GM19455 (cell line): ENCODE measurements around the gene FBXO17.
"Not testable (repeated sequence)": the region's sequence is repeated elsewhere in the genome, so short reads cannot be mapped to it uniquely, and the experiment has no call there.

Source experiments
- ATAC-seq: cut with Tn5 transposase; IDR thresholded peaks from one replicate; pipeline ENCODE4 v1.9.1; 2021; ENCODE audit not compliant: unreplicated experiment

FBXO17 gene

DNA sequence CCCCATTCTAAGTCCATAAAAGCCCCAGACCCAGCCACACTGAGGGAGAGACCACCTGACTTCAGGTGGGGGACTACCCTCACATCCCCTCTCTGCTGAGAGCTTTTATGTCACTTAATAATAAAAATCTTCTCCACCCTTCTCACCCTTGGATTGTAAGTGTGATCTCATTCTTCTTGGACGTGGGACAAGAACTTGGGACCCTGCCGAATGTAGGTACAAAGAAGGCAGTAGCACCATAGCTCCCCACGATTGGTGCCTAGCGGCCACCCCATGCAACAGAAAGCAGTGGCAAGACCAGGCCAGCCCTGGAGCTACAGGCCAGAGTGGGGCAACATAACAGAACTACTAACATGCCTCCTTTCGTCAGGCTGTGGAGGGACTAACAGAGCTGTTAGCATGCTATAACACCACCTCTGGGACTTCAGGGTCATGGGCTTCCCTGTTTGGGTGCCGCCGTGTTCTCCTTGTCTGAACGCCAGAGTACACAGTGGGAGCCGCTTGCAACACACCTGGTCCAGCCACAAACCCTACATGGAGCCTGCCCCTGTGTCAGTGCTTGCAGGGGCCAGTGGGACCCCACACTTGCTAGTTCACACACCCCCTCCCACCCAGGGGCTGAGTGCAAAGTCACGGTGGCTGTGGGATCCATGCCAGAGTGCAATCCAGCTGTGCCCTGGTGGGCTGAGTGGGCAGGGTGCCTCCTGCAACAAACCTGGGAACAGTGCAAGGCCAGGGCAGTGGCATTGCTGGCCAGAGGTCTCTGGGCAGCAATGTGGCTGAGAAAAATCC, 5.2 kb upstream of the FBXO17 start:
- ATAC-seq, result no peak

DNA sequence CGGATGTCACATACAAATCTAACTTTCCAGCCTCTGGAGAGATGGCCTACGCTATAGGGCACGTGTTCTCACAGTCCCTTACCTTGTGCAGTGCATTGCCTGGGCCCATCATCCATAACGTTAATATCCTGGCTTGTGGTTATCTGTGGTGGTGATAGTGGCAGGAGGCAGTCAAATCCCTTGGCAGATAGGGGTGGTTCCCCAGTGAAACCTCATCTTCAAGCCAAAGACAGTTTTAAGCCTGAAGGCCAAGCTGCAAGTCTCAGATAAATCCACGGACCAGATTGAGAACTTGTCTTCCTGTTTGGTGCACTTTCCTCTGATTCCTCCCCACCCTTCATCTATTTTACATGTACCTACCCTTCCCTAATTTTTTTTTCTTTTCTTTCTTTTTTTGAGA, 4.3 kb upstream of the FBXO17 start:
- ATAC-seq, result no peak

DNA sequence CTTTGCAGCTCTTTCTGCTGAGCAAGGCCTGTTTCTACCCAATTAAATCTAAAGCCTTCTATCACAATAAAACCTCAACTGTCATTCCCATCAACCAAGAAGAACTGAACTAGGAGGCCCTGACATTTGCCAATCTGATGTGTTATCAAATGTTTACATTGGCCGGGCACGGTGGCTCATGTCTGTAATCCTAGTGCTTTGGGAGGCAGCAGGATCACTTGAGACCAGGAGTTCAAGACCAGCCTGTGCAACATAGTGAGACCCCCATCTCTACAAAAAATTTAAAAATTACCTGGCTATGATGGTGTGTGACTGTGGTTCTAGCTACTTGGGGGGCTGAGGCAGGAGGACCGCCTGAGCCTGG, 2.8 kb upstream of the FBXO17 start:
- ATAC-seq, result no peak

DNA sequence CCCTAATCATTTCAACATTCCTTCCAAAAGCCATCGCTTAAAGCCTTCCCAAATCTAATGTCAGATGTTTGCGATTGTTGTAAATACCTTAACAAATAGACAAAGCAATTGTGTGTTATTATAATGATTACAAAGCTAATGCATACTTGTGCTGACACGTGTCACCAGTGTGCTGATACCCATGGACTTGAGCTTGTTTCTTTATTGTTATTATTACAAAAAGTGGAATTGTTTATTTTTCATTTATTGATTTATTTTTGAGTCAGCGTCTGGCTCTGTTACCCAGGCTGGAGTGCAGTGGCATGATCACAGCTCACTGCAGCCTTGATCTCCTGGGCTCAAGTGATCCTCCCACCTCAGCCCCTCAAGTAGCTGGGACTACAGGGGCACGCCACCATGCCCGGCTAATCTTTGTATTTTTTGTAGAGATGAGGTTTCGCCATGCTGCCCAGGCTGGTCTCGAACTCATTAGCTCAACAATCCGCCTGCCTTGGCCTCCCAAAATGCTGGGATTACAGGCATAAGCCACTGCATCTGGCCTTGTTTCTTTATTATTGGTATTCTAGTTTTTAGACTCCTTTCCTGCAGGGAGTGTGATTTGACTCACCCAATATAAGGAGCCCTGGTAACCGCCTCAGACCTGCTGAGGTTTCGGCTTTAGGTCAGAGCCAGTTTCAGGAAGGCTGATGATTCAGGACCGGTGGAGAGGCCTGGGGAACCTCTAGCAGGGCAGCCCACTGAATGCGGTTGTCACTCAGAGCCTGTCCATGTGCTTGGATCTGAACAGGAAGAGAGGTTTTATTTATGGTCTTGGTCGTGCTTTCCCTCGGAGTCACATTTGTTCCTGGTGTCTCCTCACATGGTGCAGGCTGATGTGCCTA, 2.1 kb upstream of the FBXO17 start:
- ATAC-seq, result no peak

DNA sequence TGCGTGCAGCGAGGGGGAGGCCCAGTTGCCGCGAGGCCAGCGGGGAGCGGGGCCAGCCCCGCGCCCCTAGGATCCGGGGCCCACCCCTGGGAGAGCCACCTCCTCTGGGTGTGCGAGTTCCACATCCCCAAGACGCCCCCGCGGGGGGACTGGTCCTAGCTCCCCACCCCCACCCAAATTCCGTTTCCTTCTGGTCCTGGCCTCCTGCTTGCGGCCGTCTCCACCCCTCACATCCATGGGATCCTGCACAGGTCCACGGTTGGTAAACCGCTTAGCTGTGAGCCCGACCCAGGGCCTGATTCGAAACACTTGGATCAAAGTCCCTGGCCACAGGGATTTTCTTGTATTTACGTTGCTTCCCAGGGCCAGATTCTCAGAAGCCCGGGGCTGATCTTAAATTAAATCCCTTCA, 324 bp upstream of the FBXO17 start:
- no peak for ATAC-seq

DNA sequence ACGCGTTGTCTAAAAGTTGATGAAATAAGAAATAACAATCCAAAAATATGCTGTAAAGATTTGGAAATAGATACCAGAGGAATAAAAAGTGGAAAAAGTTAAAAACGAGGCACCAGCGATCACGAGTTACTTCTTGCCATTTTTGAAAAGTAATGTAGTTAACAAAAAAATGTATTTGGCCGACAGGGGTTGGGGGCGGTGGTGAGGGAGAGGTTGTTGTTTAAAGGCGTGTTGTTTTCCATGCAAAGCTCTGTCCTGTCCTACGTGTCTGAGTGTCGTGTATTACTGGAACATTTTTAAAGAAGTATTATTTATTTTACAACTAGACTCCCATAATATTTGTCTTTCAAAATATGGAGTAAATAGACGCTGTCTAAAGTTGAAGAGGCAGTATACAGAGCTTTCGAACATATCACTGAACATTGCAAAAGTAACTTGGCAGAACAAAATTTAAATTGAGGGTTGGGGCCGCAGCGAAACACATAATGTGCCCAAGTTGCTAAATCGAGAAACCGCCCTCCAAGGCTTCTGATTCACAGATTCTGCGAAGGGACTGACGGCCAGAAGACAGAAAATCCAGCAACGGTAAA, 823 bp downstream of the FBXO17 start:
- ATAC-seq, result no peak

DNA sequence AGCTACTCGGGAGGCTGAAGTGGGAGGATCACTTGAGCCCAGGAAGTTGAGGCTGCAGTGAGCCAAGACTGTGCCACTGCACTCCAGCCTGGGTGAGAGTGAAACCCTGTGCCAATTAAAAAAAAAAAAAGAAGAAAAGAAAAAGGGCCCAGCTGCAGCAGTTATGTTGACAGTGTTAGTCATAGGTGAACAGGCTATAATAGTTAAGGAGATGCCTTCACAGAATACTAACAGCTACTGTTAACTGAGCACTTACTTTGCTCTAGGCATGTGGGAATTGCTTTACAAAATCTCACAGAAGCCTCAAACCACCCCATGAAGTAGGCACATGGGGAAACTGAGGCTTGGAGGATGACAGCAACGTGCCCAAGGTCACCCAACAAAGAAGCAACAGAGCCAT, 3.9 kb downstream of the FBXO17 start:
- no peak for ATAC-seq

DNA sequence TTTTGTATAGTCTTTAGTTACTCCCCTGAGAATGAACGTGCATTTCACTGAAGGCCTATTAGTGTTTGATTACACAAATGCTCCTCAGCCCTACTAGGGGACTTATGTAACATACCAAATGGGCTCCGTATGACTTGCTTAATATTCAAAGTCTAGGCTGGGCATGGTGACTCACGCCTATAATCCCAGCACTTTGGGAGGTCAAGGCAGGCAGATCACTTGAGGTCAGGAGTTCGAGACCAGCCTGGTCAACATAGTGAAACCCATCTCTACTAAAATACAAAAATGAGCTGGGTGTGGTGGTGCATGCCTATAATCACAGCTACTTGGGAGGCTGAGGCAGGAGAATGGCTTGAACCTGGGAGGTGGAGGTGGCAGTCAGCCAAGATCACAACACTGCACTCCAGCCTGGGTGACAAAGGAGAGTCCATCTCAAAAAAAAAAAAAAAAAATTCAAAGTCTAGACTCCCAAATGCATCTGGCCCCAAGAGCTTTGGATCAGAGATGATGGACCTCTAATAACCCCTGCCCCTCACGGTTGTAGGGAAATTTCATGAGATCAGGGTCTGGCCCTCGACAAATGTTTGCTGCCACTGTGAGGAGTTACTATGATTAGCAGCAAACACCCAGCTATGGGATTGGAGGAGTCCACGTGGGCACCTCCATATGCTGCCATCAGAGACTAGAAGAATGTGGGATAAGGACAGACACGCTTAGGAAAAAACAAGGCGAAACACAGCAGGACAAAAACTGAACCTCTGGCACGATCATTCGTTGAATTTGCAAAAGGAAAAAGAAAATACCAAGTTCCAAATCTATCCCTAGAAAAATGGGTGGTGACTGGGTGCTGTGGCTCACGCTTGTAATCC, 4.6 kb downstream of the FBXO17 start:
- no peak for ATAC-seq

DNA sequence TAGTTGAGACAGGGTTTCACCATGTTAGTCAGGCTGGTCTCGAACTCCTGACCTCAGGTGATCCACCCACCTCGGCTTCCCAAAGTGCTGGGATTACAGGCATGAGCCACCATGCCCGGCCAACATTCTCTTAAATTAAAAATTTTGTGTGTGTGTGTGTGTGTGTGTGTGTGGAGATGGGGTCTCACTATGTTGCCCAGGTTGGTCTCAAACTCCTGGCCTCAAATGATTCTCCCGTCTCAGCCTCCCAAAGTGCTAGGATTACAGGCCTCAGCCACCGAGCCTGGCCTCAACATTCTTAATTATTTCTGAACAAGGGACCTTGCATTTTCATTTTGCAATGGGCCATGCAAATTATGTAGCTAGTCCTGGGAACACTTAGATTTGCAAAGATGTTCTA, 9.4 kb downstream of the FBXO17 start:
- not testable (repeated sequence) for ATAC-seq

DNA sequence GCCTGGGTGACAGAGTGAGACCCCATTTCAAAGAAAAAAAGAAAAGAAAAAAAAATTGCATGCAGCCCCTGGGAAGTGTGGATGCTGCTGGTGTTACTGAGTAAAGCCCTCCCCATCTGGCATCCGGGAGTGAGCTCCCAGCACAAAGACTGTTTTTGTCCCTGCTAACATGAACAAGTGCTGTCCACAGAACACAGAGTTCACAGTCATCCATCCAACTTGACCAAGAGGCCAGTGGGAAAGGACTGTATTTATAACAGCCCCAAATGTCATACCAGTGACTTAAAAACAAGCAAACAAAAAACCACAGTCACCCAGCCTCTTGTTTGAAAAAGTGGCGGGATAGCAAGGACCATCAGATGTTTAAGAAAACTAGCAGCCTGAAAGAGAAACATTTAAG, 10.8 kb downstream of the FBXO17 start:
- ATAC-seq, result no peak

DNA sequence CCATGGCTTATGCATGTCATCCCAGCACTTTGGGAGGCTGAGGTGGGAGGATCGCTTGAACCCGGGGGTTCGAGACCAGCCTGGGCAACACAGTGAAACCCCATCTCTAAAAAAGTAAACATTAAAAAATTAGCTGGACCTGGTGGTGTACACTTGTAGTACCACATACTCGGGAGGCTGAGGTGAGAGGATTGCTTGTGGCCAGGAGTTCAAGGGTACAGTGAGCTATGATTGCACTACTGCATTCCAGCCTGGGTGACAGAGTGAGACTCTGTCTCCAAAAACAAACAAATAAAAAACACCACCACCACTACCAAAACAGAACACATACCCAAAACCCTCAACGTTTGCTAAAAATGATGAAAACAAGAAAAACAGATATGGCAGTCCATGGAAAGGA, 15.9 kb downstream of the FBXO17 start:
- ATAC-seq, result no peak

DNA sequence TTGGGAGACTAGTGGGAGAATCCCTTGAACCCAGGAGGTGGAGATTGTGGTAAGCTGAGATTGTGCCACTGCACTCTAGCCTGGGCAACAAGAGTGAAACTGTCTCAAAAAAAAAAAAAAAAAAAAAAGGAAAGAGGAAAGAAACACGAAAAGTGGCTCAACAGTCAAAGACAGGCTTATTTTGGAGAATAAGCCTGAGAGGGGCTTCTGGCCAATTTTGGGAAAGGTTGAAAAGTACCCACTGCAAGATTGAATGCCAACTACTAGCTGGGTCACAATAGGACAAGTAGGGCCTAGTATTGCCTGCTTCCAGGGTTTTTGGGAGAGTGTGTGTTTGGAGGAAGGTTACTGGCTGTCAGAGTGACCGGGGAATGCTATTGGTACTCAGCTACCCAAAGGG, 17.2 kb downstream of the FBXO17 start:
- no peak for ATAC-seq

DNA sequence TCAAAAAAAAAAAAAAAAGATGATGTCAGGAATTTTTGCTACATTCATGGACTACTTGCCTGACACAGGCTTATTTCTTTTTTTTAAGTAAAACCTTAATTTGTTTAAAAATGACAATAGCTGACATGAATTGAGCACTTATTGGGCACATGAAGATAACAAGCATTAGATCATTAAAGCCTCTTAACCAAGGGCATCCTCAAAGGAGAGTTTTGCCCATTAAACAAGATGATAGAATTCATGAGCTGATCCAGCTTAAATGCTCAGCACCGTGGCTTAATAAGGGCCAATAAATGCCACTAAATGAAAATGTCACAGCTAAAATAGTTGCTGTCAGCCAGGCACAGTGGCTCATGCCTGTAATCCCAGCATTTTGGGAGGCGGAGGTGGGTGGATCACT, 19.3 kb downstream of the FBXO17 start:
- no peak for ATAC-seq

DNA sequence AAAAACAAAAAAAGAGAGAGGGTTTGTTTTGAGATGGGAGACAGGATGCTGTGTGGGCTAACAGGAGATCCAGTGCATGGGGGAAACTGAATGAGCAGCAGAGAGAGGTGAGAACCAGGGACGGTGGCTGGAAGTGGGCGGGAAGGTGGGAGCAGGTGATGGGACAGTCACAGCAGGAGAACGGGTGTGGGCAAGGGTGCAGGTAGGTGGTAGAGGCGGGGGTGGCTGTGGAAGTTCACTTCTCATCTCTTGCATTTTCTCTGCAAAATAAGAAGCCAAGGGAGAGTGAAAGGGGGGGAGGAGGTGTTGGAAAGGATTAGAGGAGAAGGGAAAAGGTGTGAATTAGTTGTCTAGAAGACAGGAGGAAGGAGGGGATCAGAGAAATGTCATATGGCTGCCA, 21.9 kb downstream of the FBXO17 start:
- ATAC-seq, result no peak

DNA sequence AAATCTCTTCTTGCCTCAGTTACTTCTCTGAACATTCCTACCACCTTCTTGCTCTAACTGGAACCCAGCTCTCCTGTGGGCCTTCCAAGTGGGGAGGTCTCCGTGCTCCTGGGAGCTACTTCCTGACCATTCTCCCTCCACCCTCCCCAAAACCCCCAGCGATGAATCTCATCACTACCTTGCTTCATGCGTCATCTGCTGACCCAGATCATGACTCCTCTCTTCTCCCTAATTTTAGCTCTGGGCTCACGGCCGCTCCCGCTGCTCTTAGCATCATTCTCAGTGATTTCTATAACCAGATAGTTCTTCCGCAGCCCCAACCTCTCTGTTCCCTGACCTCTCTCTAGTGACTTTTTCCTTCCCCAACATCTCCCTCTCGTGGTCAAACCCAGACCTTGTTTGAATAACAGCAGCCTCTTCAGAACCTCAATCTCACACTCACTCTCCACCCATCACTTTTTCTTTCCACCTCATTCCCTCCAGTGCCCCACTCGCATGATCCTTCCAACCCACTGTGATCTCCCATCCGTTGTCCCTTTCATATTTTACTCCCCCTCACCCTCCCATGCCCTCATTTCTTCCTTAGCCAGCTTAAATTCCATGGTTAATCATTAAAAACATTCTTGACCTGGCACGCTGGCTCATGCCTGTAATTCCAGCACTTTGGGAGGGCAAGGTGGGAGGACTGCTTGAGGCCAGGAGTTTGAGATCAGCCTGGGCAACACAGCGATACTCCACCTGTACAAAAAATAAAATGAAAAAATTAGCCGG, 23.0 kb downstream of the FBXO17 start:
- no peak for ATAC-seq

DNA sequence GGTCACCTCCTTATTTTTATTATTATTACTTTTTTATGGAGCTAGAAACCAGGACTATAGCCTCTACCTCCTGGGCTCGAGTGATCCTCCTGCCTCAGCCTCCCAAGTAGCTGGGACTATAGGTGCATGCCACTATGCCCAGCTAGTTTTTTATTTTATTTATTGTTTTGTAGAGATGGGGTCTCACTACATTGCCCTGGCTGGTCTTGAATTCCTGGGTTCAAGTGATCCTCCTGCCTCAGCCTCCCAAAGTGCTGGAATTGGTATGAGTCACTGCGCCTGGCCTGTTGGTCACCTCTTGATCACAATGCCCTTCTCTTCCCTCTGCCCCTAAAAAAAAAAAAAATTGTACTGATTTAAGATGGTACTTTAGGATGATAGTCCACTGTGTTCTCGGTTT, 24.4 kb downstream of the FBXO17 start:
- no peak for ATAC-seq

DNA sequence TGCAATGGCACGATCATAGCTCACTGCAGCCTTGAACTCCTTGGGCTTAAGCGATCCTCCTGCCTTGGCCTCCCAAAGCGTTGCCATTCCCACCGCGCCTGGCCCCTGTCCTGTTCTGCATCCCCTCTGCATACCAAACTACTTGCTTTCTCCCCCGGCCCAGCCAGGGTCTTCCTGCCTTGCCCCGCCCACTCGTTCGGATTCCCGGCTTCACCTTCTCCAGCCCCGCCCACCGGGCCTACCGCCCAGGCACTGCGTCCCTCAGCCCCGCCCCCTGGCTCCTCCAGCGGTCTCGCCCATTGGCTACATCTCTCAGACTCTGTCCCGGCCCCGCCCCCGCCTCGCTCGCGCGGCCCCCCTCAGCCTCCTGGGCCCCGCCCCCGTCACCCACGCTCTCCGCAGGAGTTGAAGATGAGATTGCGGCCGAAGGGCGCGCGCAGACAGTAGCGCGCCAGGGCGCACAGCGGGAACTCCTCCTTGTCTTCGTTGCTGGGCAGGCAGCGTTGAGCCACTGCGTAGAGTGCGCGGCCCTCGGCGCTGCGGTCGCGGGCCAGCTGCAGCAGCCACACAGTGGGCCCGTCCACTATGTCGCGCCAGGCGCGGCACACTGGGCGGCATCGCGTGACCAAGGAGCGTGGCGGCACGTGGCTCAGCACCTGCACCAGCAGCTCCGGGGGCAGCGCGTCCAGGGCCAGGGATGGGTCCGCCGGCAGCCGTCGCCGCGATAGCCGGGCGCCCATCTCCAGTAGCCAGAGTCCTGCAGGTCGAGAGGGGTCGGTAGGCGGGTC, 25.8 kb downstream of the FBXO17 start:
- ATAC-seq, result no peak

DNA sequence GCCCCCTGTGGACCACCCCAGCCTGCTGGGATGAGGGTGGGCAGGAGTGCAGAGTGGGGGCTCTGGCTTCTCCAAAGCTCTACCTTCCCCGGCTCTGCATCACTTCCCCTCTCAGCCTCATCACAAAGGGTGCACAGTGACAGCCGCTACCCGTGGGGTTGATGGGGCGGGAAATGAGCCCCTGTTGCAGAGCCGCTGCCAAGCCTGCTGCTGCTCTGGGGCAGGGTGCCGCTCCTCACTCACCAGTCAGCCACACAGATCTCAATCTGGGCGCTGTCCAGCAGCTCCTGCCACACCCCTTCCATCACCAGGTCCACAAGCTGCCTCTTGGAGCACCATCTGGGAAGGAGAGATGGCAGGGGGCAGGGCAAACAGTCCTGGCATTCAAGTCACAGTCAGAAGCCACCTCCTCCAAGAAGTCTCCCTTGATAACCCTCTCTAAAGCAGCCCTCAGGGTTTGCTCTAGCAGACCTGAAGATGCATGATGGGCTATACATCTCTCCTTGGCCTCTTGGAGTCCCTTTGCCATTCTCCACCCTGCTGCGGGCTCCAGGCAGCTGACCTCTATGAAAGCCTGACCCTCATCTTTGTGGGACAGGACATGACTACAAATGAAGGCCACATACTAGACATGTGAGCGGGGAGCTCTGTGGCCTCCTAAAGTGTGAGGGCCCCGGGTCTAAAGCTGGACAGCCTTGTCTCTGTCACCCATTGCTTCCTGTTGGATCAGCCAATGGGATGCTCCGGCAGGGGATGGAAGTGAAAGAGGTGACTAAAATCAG, 29.1 kb downstream of the FBXO17 start:
- ATAC-seq, result no peak
